ENCODE data around the gene RMND5A.

RMND5A gene

GRCh38 chr2:86765310-86765695 is 45.2 kb downstream of the RMND5A start:
- DNase-seq (ENCODE audit: low spot score), result no peak

- DNase-seq (ENCODE audit: low spot score), result no peak
Observed at GRCh38 chr2:86768189-86768949, 48.3 kb downstream of the RMND5A start.

GRCh38 chr2:86769838-86770237 is 49.7 kb downstream of the RMND5A start:
- no peak for DNase-seq (ENCODE audit: low spot score)

GRCh38 chr2:86770816-86771301 is 50.8 kb downstream of the RMND5A start:
- no peak for DNase-seq (ENCODE audit: low spot score)

- no peak for DNase-seq (ENCODE audit: low spot score)
Observed at GRCh38 chr2:86772611-86773010, 52.5 kb downstream of the RMND5A start.

GRCh38 chr2:86774862-86775261 is 54.8 kb downstream of the RMND5A start:
- DNase-seq (ENCODE audit: low spot score), result no peak

- no peak for DNase-seq (ENCODE audit: low spot score)
Observed at GRCh38 chr2:86775338-86775737, 55.2 kb downstream of the RMND5A start.

- DNase-seq (ENCODE audit: low spot score), result no peak
Observed at GRCh38 chr2:86776532-86776931, 56.4 kb downstream of the RMND5A start.

- DNase-seq (ENCODE audit: low spot score), result no peak
Observed at GRCh38 chr2:86778957-86779356, 58.9 kb downstream of the RMND5A start.

- DNase-seq (ENCODE audit: low spot score), result no peak
Observed at GRCh38 chr2:86779971-86780370, 59.9 kb downstream of the RMND5A start.

- DNase-seq (ENCODE audit: low spot score), result no peak
Observed at GRCh38 chr2:86781363-86781762, 61.3 kb downstream of the RMND5A start.

GRCh38 chr2:86782748-86783147 is 62.7 kb downstream of the RMND5A start:
- DNase-seq (ENCODE audit: low spot score), result no peak

- DNase-seq (ENCODE audit: low spot score), result no peak
Observed at GRCh38 chr2:86783615-86784339, 63.7 kb downstream of the RMND5A start.

GRCh38 chr2:86785456-86785855 is 65.4 kb downstream of the RMND5A start:
- no peak for DNase-seq (ENCODE audit: low spot score)

- no peak for DNase-seq (ENCODE audit: low spot score)
Observed at GRCh38 chr2:86786001-86786536, 66.0 kb downstream of the RMND5A start.

- DNase-seq (ENCODE audit: low spot score), result no peak
Observed at GRCh38 chr2:86787736-86788135, 67.6 kb downstream of the RMND5A start.

- no peak for DNase-seq (ENCODE audit: low spot score)
Observed at GRCh38 chr2:86788165-86788564, 68.1 kb downstream of the RMND5A start.

GRCh38 chr2:86788881-86789686 is 69.0 kb downstream of the RMND5A start:
- DNase-seq (ENCODE audit: low spot score), result no peak

GRCh38 chr2:86789687-86790133 is 69.6 kb downstream of the RMND5A start:
- DNase-seq (ENCODE audit: low spot score), result no peak

- no peak for DNase-seq (ENCODE audit: low spot score)
Observed at GRCh38 chr2:86790134-86790675, 70.1 kb downstream of the RMND5A start.

- DNase-seq (ENCODE audit: low spot score), result no peak
Observed at GRCh38 chr2:86790676-86791572, 70.8 kb downstream of the RMND5A start, which contains the start of gene CD8A. TSS of gene CD8A (minus strand) at chr2:86790913. CDS start at chr2:86790825, 88 bp downstream.

Data from left forelimb (tissue), 1 donor.